Esophagus squamous epithelium (tissue), 5 donors: Measurements from ENCODE around the gene MYH14. TPM values are rescaled to one million over a fixed set of nuclear protein-coding genes. Genes with fewer than 3 reads are reported as not detected.

Source experiments
- DNase-seq: peaks from one replicate; lab custom pipeline; 2025; lab: John Stamatoyannopoulos, UW
- H3K27ac ChIP-seq, 4 donors: fragments of 200-600 bp; sonication (generic); one replicate each; pipeline ENCODE4 v1.5.1; 2016 to 2019; ENCODE audit warnings: mild to moderate bottlenecking in 1 of 4
- H3K27me3 ChIP-seq, 4 donors: fragments of 200-600 bp; sonication (generic); 1 replicate in 3 of 4; 2 replicates in 1 of 4; pipeline versions ENCODE4 v1.5.1 to v1.6.0; 2017 to 2021; ENCODE audit warnings: antibody characterized with exemption in 1 of 4
- H3K36me3 ChIP-seq, 3 donors: fragments of 200-600 bp; sonication (generic); one replicate each; pipeline ENCODE4 v1.5.1; 2016 to 2019
- H3K4me1 ChIP-seq, 3 donors: fragments of 200-600 bp; sonication (generic); one replicate each; pipeline ENCODE4 v1.5.1; 2017 to 2019
- H3K4me3 ChIP-seq, 4 donors: fragments of 200-600 bp; sonication (generic); 1 replicate in 3 of 4; 2 replicates in 1 of 4; pipeline ENCODE4 v1.5.1; 2016 to 2019; ENCODE audit warnings: mild to moderate bottlenecking in 2 of 4, moderate library complexity in 1 of 4
- H3K9me3 ChIP-seq, 3 donors: fragments of 200-600 bp; sonication (generic); one replicate each; pipeline ENCODE4 v1.5.1; 2016 to 2019
- POLR2A ChIP-seq, 4 donors: fragments of 450-650 bp; IDR thresholded peaks; one replicate each; pipeline ENCODE4 v1.6.1; 2017; ENCODE audit warnings: antibody characterized with exemption in 4 of 4, mild to moderate bottlenecking in 4 of 4, moderate library complexity in 3 of 4
- WGBS, 2 donors: methylation state at CpG; one replicate each; pipeline ENCODE4 v1.1.5; 2018; 5-methylcytosine and 5-hydroxymethylcytosine counted together
- intact Hi-C: fragments of 100-400 bp; cut with DNase I; formaldehyde crosslinking; loops from one replicate; pipeline ENCODE4 v1.15.0; 2022
- total RNA-seq, 4 donors: library from RNA; depleted of rRNA; stranded (reverse); fragments of >200 nt; gene quantifications; one replicate each; pipeline ENCODE4 v1.1.0, GENCODE V29; 2016
- TF ChIP-seq, protein P1 (sequence below), 6 experiments: fragments of 450-650 bp in 4 of 6; fragments of 200-600 bp in 2 of 6; sonication (generic) in 2 of 6; IDR thresholded peaks; one replicate each; pipeline ENCODE4 v1.5.1; 2016 to 2019; ENCODE audit warnings: antibody characterized with exemption in 6 of 6, mild to moderate bottlenecking in 4 of 6, moderate library complexity in 4 of 6
- donor health status: DM: yes; HTN: yes; CAD: no.

Gene MYH14
- total RNA-seq, 4 donors from 2014 or later, result 31.1 to 141 (median 39.0) TPM

DNA sequence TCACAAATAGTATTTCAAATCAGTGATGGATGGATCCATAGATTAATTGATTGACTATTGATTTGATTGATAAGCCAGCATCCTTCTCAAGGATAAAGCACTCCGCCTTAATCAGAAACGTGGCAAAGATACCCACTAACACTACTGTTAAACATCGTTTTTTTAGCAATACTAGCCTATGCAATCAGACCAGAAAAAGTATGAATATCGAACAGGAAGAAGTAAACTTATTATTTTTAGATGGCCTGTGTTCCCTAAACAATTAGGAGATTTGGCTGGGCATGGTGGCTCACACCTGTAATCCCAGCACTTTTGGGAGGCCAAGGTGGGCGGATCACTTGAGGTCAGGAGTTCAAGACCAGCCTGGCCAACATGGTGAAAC lies 49.5 kb downstream of the MYH14 start:
- TF ChIP-seq POLR2A (IDR thresholded peaks at IDR 0.05), result no peak
- TF ChIP-seq, protein P1, sequence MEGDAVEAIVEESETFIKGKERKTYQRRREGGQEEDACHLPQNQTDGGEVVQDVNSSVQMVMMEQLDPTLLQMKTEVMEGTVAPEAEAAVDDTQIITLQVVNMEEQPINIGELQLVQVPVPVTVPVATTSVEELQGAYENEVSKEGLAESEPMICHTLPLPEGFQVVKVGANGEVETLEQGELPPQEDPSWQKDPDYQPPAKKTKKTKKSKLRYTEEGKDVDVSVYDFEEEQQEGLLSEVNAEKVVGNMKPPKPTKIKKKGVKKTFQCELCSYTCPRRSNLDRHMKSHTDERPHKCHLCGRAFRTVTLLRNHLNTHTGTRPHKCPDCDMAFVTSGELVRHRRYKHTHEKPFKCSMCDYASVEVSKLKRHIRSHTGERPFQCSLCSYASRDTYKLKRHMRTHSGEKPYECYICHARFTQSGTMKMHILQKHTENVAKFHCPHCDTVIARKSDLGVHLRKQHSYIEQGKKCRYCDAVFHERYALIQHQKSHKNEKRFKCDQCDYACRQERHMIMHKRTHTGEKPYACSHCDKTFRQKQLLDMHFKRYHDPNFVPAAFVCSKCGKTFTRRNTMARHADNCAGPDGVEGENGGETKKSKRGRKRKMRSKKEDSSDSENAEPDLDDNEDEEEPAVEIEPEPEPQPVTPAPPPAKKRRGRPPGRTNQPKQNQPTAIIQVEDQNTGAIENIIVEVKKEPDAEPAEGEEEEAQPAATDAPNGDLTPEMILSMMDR (IDR thresholded peaks at IDR 0.05), result no peak
- intact Hi-C loops, result no loop called here

DNA sequence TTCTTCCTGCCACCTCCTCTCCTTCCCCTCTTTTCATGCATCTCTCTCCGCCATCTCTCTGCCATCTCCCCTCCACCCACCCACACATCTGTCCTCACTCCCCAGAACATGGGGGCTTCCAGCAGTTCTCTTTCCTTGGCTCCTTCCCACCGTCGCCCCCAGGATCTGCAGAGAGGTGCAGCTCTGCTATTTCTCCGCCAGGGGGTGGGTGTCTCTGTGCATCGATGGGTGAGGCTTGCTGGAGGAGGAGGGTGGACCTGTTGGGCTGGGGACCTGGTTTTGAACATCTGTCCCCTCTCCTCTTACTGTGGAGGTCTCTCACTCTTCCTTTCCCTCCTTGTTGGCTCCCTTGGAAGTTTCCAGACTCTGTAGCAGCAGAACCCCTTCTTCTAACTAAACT lies 51.7 kb downstream of the MYH14 start:
- Histone ChIP-seq H3K27ac (no peak overlapping the region), H3K36me3 (peaks cover 0 to 91% (median 0%) of the 10 kb centered on the region in 3 donors), H3K4me3 (no peak overlapping the region), H3K4me1 (no peaks in the 10 kb centered on the region), H3K9me3 (peaks cover 0 to 19% (median 0%) of the 10 kb centered on the region in 3 donors), H3K27me3 (peaks cover 0 to 17% (median 0%) of the 10 kb centered on the region in 4 donors)
- TF ChIP-seq, protein P1 (IDR thresholded peaks at IDR 0.05), result no peak
- TF ChIP-seq POLR2A (IDR thresholded peaks at IDR 0.05), result no peak
- no peak for DNase-seq
- intact Hi-C loops, result no loop called here
- WGBS, 2 donors, result 73 to 87% methylated on average over 5 of the region's 5 CpGs

More for the DNA sequence above, 49.5 kb downstream of the MYH14 start:
- Histone ChIP-seq H3K36me3 (peaks cover 0 to 82% (median 0%) of the 10 kb centered on the region in 3 donors), H3K4me3 (no peak overlapping the region), H3K27me3 (peaks cover 0 to 17% (median 0%) of the 10 kb centered on the region in 4 donors), H3K4me1 (no peaks in the 10 kb centered on the region), H3K9me3 (peaks cover 0 to 19% (median 0%) of the 10 kb centered on the region in 3 donors), H3K27ac (no peak overlapping the region)
- no peak for DNase-seq
- 77 to 83% methylated on average over 5 of the region's 5 CpGs for WGBS, 2 donors

DNA sequence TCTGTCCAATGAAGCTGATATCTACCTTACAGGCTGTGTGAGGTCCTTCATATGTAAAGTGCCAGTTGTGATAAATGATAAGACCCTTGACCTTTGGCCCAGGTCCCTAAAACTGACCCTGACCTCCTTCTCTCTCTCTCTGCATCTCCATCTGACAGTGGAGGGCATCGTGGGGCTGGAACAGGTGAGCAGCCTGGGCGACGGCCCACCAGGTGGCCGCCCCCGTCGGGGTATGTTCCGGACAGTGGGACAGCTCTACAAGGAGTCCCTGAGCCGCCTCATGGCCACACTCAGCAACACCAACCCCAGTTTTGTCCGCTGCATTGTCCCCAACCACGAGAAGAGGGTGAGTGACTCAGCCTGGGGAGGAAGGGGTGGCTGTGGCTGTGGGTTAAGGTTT lies 53.7 kb downstream of the MYH14 start:
- Histone ChIP-seq H3K4me1 (no peaks in the 10 kb centered on the region), H3K27me3 (peaks cover 0 to 11% (median 0%) of the 10 kb centered on the region in 4 donors), H3K9me3 (peaks cover 0 to 18% (median 0%) of the 10 kb centered on the region in 3 donors), H3K36me3 (peaks cover 0 to 89% (median 0%) of the 10 kb centered on the region in 3 donors), H3K27ac (no peak overlapping the region), H3K4me3 (no peak overlapping the region)
- no peak for TF ChIP-seq POLR2A (IDR thresholded peaks at IDR 0.05)
- TF ChIP-seq, protein P1 (IDR thresholded peaks at IDR 0.05), result no peak
- WGBS, 2 donors, result 88% methylated on average over 8 of the region's 10 CpGs; no CpG with 5 or more reads in 1 of the 2 donors
- intact Hi-C loops, result no loop called here
- no peak for DNase-seq

DNA sequence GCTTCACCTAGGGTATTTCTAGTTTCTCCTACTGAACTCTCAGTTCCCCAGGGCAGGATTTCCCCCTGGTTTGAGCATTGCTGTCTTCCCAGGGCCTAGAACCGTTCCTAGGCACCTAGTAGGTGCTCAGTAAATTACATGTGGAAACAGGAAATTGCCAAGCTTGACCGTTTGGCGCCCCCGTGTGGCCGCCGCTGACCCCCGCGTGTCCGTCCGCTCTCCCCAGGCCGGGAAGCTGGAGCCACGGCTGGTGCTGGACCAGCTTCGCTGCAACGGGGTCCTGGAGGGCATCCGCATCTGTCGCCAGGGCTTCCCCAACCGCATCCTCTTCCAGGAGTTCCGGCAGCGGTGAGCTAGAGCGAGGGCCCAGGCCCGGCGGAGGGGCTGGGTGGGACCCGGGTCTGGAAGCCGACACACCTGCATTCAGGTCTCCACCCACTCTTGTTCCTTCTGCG lies 55.5 kb downstream of the MYH14 start:
- no peak for TF ChIP-seq POLR2A (IDR thresholded peaks at IDR 0.05)
- TF ChIP-seq, protein P1 (IDR thresholded peaks at IDR 0.05), result peak in 5 of 6 experiments; percentile 22 to 55 (median 45)
- intact Hi-C loops, result no loop called here
- peaks cover 0 to 11% (median 0%) of the 10 kb centered on the region in 4 donors for H3K27me3 ChIP-seq
- 39 to 76% methylated on average over 4 of the region's 25 CpGs for WGBS, 2 donors
- no peak for DNase-seq
- H3K9me3 ChIP-seq, result no peaks in the 10 kb centered on the region
- no peaks in the 10 kb centered on the region for H3K4me1 ChIP-seq
- H3K27ac ChIP-seq, result no peak overlapping the region
- H3K36me3 ChIP-seq, result peaks cover 0 to 87% (median 0%) of the 10 kb centered on the region in 3 donors
- no peak overlapping the region for H3K4me3 ChIP-seq

DNA sequence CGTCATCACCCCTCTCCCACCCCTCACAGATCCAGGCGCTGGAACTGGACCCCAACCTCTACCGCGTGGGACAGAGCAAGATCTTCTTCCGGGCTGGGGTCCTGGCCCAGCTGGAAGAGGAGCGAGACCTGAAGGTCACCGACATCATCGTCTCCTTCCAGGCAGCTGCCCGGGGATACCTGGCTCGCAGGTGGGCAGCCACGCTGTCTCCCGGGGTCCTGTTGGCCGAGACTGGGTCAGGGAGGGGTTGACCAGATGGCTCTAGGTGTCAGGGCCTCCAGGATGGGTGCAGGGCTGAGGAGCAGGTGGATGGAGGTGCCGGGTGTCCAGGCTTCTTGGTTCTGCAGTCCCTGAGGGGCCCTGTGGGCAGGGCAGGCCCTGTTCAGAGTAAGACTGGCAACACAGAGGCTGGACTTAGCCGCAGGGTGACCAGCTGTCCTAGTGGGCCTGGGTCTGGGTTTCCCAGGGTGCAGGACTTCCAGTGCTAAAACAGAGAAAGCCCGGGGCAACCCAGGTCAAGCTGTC lies 58.1 kb downstream of the MYH14 start:
- Histone ChIP-seq H3K36me3 (peaks cover 0 to 73% (median 0%) of the 10 kb centered on the region in 3 donors), H3K27ac (no peak overlapping the region), H3K4me3 (no peak overlapping the region), H3K9me3 (no peaks in the 10 kb centered on the region), H3K4me1 (peaks cover 0 to 13% (median 0%) of the 10 kb centered on the region in 3 donors), H3K27me3 (no peaks in the 10 kb centered on the region)
- intact Hi-C loops, result no loop called here
- no peak for DNase-seq
- 75 to 89% methylated on average over 1 to 5 of the region's 16 CpGs for WGBS, 2 donors
- TF ChIP-seq, protein P1 (IDR thresholded peaks at IDR 0.05), result no peak
- no peak for TF ChIP-seq POLR2A (IDR thresholded peaks at IDR 0.05)
